IPS DF 6.9 (cell line): ENCODE results near the gene ARPP21.

Source experiments
- DNase-seq: peaks from one replicate; pipeline ENCODE4 v3.0.0-alpha.2; 2013; ENCODE audit warnings: low read depth, low spot score
- H3K27ac ChIP-seq: one replicate; pipeline ENCODE4 v1.5.1; 2013; ENCODE audit warnings: low read length, control low read depth
- H3K27me3 ChIP-seq: 2 replicates; pipeline ENCODE4 v1.6.1; 2013; ENCODE audit warnings: mild to moderate bottlenecking, low read length; ENCODE audit not compliant: control insufficient read depth, insufficient read depth
- H3K36me3 ChIP-seq: 2 replicates; pipeline ENCODE4 v1.6.1; 2013; ENCODE audit warnings: low read length; ENCODE audit not compliant: control insufficient read depth, insufficient read depth
- H3K4me1 ChIP-seq: 2 replicates; pipeline ENCODE4 v1.6.1; 2013; ENCODE audit warnings: low read length; ENCODE audit not compliant: control insufficient read depth, insufficient read depth
- H3K4me3 ChIP-seq: 2 replicates; pipeline ENCODE4 v1.5.1; 2013; ENCODE audit warnings: mild to moderate bottlenecking, low read length
- H3K9me3 ChIP-seq: 2 replicates; pipeline ENCODE4 v1.6.1; 2013; ENCODE audit warnings: low read length, inconsistent platforms; ENCODE audit not compliant: control insufficient read depth, insufficient read depth
- WGBS: extraction: QIAGEN DNeasy Blood & Tissue Kit; methylation state at CpG from one replicate; pipeline ENCODE4 v1.1.7; 2013; ENCODE audit warnings: mixed read lengths, missing lambda C conversion rate; ENCODE audit not compliant: insufficient read length, insufficient coverage; 5-methylcytosine and 5-hydroxymethylcytosine counted together

ARPP21 gene

DNA sequence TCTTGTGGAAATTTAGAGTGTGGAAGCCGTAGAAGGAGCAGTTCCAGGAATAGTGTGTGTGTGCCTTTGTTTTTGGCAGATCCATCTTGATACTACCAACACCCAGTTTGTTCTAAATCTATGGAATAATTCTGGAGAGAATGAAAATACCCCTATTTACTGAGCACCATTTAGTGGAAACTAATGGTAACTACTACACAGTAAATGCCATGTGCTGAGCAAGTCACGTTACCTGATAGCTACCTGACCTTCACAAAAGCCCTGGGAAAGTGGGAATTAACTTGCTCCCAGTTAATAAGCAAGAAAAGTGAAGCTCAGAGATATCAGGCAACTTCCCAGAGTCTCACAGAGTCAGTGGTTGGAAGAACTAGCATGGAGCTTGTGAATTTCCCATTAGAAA is 137.7 kb downstream of the ARPP21 start:
- H3K4me1 ChIP-seq, result no peaks in the 10 kb centered on the region
- no peaks in the 10 kb centered on the region for H3K36me3 ChIP-seq
- H3K27ac ChIP-seq, result no peak overlapping the region
- no peak overlapping the region for H3K4me3 ChIP-seq
- no peaks in the 10 kb centered on the region for H3K9me3 ChIP-seq
- no peak for DNase-seq
- no peaks in the 10 kb centered on the region for H3K27me3 ChIP-seq
- no CpG with 5 or more reads among the region's 2 CpGs for whole genome bisulfite sequencing

DNA sequence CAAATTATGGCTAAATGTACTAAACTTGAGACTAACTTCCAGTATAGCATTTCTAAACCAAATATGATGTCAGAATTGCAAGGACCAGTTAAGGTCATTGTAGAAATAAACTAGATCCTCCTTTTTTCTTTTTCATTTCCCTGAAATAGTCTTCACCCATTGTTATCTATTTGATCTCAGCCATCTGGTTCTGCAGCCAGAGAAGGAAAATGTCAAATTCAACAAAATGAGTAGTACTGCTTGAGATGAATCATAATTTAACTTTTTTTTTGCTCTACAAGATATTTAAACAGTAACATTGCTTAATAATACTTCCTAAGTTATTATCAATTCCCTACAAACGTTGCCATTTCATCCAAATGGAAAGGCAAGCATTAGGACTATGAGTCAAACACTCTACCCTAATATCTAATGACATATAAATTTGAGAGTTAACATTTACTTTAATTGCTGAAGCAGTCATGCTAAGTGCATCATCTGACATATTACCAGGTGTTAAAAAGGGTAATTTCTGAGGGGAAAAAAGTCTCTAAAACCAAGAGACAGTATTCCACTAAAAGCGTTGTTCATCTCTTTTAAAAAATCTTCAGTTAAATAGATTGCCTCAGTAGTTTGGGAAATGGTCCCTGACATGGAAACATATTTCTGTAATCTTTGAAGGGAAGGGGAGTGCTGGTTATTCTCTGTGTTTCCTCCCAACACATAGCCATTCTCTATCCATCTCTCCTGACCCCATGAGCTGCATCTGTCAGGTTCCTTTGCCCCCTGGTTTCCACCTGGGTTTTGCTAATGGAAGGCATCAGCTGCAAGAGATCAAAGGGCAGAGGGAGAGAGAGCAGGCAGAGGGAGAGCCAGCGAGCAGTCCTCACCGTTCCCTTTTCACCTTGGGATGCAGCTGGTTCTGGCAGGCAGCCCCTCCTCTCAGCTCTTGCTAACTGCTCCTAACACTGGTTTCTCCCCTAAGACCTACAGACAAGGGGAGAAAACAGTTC is 138.5 kb downstream of the ARPP21 start:
- Histone ChIP-seq H3K9me3 (no peaks in the 10 kb centered on the region), H3K4me1 (no peaks in the 10 kb centered on the region), H3K4me3 (no peak overlapping the region), H3K27ac (no peak overlapping the region), H3K27me3 (no peaks in the 10 kb centered on the region), H3K36me3 (no peaks in the 10 kb centered on the region)
- no CpG with 5 or more reads among the region's 4 CpGs for WGBS
- DNase-seq, result no peak

DNA sequence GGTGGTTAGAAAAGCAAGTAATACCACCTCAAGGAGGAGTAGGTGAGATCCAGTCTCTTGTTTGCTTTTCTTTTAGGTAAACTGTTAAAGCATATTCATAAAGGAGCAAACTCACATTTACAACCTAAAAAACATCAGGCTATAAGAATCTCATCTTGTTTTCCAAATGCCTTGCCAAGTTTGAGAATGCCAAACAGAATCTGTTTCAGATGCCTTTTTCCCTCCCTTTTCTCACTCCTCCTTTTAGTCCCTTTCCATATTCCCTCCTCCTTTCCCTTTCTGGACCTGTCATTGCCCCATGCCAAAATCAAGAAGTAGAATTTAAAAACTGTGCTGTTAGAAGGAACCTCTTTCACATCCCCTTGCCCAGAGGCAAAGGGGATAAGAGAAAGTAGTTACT is 140.3 kb downstream of the ARPP21 start:
- no peaks in the 10 kb centered on the region for H3K36me3 ChIP-seq
- H3K4me1 ChIP-seq, result no peaks in the 10 kb centered on the region
- DNase-seq, result no peak

DNA sequence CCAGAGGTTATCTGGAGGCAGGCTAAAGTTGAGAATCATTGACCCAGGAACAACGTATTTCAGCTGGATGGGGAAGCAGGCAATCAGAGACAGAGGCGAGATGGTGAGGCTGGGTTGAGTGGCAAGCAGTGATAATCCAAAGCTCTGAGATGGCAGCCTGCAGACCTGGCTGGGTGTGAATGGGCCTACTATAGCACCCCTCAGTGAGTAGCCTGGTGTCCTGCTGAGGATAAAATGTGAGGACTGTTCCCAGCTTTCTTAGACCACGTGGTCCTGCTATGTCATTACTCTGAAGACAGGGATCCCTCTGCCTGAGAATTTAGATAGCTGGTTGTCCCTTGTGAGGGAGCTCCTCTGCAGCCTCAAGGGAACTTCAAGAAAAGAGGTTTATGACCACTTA is 141.5 kb downstream of the ARPP21 start:
- no peak overlapping the region for H3K4me3 ChIP-seq
- H3K4me1 ChIP-seq, result no peaks in the 10 kb centered on the region
- H3K27ac ChIP-seq, result no peak overlapping the region
- no peaks in the 10 kb centered on the region for H3K27me3 ChIP-seq
- WGBS, result no CpG with 5 or more reads among the region's 3 CpGs
- H3K36me3 ChIP-seq, result no peaks in the 10 kb centered on the region
- DNase-seq, result no peak
- no peaks in the 10 kb centered on the region for H3K9me3 ChIP-seq

More for the DNA sequence above, 140.3 kb downstream of the ARPP21 start:
- H3K27ac ChIP-seq, result no peak overlapping the region
- no peaks in the 10 kb centered on the region for H3K27me3 ChIP-seq
- H3K9me3 ChIP-seq, result no peaks in the 10 kb centered on the region
- no peak overlapping the region for H3K4me3 ChIP-seq

DNA sequence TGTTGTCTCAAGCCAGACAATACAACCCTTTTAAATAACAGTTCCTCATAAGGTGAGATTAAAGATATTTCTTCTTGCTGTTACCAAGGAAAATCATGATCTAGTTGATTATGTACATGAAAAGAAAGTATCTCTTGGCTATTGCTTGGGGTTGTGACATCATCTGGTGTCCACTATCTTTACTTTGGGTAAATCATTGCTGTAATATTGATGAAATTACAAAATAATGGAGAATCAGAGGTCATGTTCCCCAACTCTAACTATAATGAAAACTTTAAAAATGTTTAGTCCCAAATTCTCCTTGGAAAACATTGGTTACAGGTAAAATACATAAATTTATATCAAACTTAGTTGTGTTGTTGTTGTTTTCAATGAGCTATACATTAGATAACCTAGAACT is 142.2 kb downstream of the ARPP21 start:
- no peak for DNase-seq
- H3K27me3 ChIP-seq, result no peaks in the 10 kb centered on the region
- H3K27ac ChIP-seq, result no peak overlapping the region
- H3K9me3 ChIP-seq, result no peaks in the 10 kb centered on the region
- H3K4me1 ChIP-seq, result no peaks in the 10 kb centered on the region
- no peak overlapping the region for H3K4me3 ChIP-seq
- H3K36me3 ChIP-seq, result no peaks in the 10 kb centered on the region

DNA sequence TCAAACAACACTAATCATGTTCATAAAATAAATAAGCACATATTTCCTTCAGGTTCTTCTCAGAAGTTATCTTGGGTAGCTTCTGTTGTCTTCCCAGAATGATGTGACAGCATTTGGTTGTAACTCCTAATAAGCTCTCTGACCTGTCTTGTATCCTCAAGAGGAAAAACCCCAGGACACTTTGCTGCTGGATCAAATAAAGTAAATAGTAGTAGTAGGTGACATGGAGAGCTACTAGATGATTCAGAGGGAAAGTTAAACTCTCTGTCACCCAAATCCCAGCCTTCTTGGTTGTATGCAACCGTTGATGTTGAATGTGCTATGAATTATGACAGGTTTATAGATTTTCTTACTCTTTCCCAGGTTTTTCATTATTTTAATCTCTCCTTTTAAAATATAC is 143.0 kb downstream of the ARPP21 start:
- no peak overlapping the region for H3K27ac ChIP-seq
- WGBS, result no CpG with 5 or more reads among the region's 1 CpG
- H3K9me3 ChIP-seq, result no peaks in the 10 kb centered on the region
- H3K4me1 ChIP-seq, result no peaks in the 10 kb centered on the region
- H3K36me3 ChIP-seq, result no peaks in the 10 kb centered on the region
- no peaks in the 10 kb centered on the region for H3K27me3 ChIP-seq
- H3K4me3 ChIP-seq, result no peak overlapping the region
- no peak for DNase-seq

DNA sequence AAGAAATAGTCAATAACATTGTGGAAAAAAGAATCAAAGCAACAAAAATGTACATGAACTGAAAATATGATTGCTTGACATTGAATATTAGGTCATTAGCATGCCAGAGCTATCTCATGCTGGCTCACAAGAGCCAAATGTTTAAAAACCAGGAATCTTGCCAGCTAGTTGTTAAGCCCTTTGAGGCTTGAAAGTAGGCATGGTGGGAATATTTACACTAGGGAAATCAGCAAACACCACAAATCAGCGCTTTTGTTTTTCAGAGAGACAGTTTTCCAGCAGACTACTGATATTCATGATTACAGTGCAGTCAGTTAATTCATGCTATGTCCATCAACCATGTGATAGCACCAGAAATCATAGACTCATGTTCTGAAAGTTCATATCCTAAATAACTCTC is 144.8 kb downstream of the ARPP21 start:
- H3K4me1 ChIP-seq, result no peaks in the 10 kb centered on the region
- H3K36me3 ChIP-seq, result no peaks in the 10 kb centered on the region
- H3K9me3 ChIP-seq, result no peaks in the 10 kb centered on the region
- no peak overlapping the region for H3K4me3 ChIP-seq
- no peak for DNase-seq
- no peaks in the 10 kb centered on the region for H3K27me3 ChIP-seq
- no peak overlapping the region for H3K27ac ChIP-seq
- no CpG with 5 or more reads among the region's 1 CpG for WGBS

DNA sequence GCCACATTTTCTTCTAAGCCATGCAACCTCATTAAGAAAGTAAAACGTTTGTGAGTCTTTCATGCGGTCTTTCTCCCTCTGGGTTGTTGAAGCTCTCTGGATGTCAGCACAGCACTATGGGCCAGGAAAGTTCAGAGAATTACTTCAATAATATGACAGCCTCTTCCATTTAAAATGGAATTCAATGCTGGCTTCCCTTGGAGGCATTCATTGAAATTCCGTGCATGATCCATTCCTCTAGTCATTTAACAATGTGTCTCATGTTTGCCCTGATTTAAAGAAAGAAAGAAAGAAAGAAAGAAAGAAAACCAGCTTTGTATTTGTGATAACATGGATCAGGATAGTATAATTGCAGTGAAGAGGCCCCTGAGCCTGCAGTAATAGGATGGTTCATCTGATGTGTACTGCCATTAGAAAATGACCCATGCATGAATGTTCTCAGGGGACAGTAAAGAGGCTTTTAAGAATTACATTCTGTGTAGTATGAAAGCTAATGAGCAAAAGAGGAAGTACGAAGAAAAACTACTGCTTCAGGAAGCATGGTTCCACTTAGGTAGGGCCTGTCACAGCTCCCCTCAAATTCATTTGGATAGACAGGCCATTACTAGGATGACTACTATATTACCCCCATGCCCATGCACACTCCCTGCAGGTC is 146.0 kb downstream of the ARPP21 start:
- WGBS, result no CpG with 5 or more reads among the region's 4 CpGs
- Histone ChIP-seq H3K36me3 (no peaks in the 10 kb centered on the region), H3K27me3 (no peaks in the 10 kb centered on the region), H3K27ac (no peak overlapping the region), H3K4me3 (no peak overlapping the region), H3K4me1 (no peaks in the 10 kb centered on the region), H3K9me3 (no peaks in the 10 kb centered on the region)
- no peak for DNase-seq

DNA sequence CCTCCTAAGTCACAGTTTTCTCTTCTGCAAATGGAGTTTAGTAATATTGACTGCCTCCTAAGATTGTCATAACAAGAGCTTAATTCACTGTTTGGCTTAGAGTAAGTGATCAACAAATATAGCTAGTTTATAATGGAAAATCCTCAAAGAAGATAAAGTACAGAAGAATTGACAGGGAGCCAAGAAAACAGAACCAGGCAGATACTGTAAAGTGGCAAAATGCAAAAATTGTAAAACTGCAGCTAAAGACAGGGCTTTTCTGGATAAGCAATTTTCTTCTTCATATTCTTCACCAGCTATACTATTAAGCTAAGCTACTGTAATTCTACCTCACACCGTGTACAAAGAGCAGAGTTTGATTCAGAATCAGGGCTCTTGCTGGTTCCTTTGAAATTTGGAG is 148.6 kb downstream of the ARPP21 start:
- Histone ChIP-seq H3K36me3 (no peaks in the 10 kb centered on the region), H3K4me1 (no peaks in the 10 kb centered on the region), H3K4me3 (no peak overlapping the region), H3K27me3 (no peaks in the 10 kb centered on the region), H3K9me3 (no peaks in the 10 kb centered on the region), H3K27ac (no peak overlapping the region)
- WGBS, result no CpG with 5 or more reads among the region's 1 CpG
- no peak for DNase-seq

DNA sequence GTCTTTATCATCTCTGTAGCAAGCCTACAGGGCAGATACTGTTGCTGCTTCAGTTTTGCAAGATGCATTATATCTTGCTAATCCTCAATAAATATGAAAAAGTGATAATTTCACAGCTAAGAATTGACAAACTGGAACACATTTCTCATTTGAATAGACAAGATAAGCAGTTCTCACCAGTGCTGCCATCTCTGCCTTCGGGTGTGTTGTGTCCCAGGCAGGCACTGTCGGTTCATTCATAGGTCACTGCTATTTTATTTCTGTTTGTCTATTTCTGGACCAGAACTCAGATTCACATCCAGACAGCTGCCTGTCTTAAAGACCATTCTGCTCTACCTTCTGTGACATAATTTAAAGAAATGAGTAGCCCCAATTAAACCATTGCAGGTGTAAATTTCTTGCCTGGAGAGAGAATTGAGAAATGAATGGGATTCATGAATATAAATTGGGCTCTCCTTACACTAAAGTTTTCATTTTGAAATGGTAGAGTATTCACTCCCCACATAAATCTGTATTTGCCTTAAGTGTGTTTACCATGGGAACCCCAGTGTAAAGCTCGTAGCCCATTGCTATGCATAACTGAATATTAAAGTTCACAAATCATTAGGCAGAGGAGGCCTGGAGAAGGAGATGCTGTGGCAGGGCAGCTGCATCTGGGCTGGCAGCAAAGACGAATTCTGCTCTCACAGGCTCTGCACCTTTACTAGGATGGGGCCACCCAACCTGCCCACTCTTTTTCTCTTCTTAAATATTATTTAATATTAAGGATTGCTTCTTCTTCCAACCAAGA is 149.9 kb downstream of the ARPP21 start:
- WGBS, result no CpG with 5 or more reads among the region's 4 CpGs
- Histone ChIP-seq H3K4me1 (no peaks in the 10 kb centered on the region), H3K4me3 (no peak overlapping the region), H3K27ac (no peak overlapping the region), H3K9me3 (no peaks in the 10 kb centered on the region), H3K27me3 (no peaks in the 10 kb centered on the region), H3K36me3 (no peaks in the 10 kb centered on the region)
- no peak for DNase-seq
